Thoracic aorta (tissue), 2 donors: ENCODE data around the gene PDIA6. TPM values are rescaled to one million over a fixed set of nuclear protein-coding genes. Genes with fewer than 3 reads are reported as not detected.

Source experiments
- ATAC-seq: fragments of 150-250 bp; one replicate; pipeline ENCODE4 v1.8.0; 2017; ENCODE audit warnings: low read depth; ENCODE audit not compliant: insufficient number of reproducible peaks, low FRiP score
- DNase-seq: peaks from one replicate; pipeline ENCODE4 v3.0.0-alpha.2; 2020; ENCODE audit warnings: low spot score
- H3K27ac ChIP-seq, 2 donors: fragments of 200-600 bp; sonication (generic); 1 replicate in 1 of 2; 2 replicates in 1 of 2; pipeline ENCODE4 v1.5.1; 2016; ENCODE audit warnings: mild to moderate bottlenecking in 2 of 2, moderate library complexity in 2 of 2
- H3K27me3 ChIP-seq: fragments of 200-600 bp; sonication (generic); replicated peaks from 2 replicates; pipeline ENCODE4 v1.6.0; 2016; ENCODE audit warnings: mild to moderate bottlenecking; ENCODE audit not compliant: insufficient read depth
- H3K36me3 ChIP-seq: fragments of 200-600 bp; sonication (generic); one replicate; pipeline ENCODE4 v1.5.1; 2016
- H3K4me1 ChIP-seq, 2 donors: fragments of 200-600 bp; sonication (generic); 1 replicate in 1 of 2; 2 replicates in 1 of 2; pipeline versions ENCODE4 v1.5.1 to v1.6.0; 2016; ENCODE audit warnings: low read depth in 2 of 2, mild to moderate bottlenecking in 1 of 2; ENCODE audit not compliant: control insufficient read depth in 1 of 2
- H3K4me3 ChIP-seq: fragments of 200-600 bp; sonication (generic); 2 replicates; pipeline ENCODE4 v1.5.1; 2016; ENCODE audit warnings: mild to moderate bottlenecking
- H3K9me3 ChIP-seq: fragments of 200-600 bp; sonication (generic); 2 replicates; pipeline ENCODE4 v1.5.1; 2016
- CTCF ChIP-seq: fragments of 200-600 bp; sonication (generic); IDR thresholded peaks from one replicate; pipeline ENCODE4 v1.5.1; 2019; ENCODE audit warnings: antibody characterized with exemption
- total RNA-seq, 2 donors: library from RNA; depleted of rRNA; stranded (reverse); fragments of >200 nt; gene quantifications; one replicate each; pipeline versions ENCODE4 v1.1.0 to v1.2.3, GENCODE V29; 2016

PDIA6 gene
- total RNA-seq, 2 donors from 2014 or later, result 94.9 to 100 TPM

DNA sequence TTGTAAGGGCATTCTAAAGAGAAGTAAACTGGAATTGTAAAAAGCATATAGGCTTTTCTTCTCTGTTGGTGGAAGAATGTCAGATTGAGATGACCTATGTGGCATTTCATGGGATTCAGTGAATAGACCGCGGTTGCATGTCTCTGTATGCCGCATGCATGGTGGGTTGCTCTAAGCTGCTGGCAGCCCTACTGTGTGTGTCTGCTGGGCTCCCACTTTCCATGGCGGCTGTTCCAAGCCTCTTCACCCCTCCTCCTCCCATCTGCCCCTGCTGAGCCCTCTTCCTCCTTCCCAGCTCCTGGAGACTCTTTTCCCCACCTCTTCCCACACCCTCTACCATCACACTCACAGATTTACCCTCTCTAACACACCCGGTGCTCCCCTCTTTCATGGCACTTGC, 78.6 kb downstream of the PDIA6 start:
- Histone ChIP-seq H3K9me3 (no peaks in the 10 kb centered on the region), H3K36me3 (no peaks in the 10 kb centered on the region)
- no peak for ATAC-seq

GRCh38 chr2:10733566-10733925, 79.0 kb downstream of the PDIA6 start:
- H3K4me3 ChIP-seq, result no peak overlapping the region
- TF ChIP-seq CTCF, result no peak
- H3K9me3 ChIP-seq, result no peaks in the 10 kb centered on the region
- H3K27me3 ChIP-seq, result no peaks in the 10 kb centered on the region
- DNase-seq, result no peak
- no peak for ATAC-seq
- H3K36me3 ChIP-seq, result no peaks in the 10 kb centered on the region
- H3K4me1 ChIP-seq, result no peaks in the 10 kb centered on the region
- H3K27ac ChIP-seq, result no peak overlapping the region

More for the DNA sequence above, 78.6 kb downstream of the PDIA6 start:
- no peak for TF ChIP-seq CTCF
- no peak overlapping the region for H3K4me3 ChIP-seq
- no peaks in the 10 kb centered on the region for H3K4me1 ChIP-seq
- no peaks in the 10 kb centered on the region for H3K27me3 ChIP-seq
- H3K27ac ChIP-seq, result no peak overlapping the region
- no peak for DNase-seq

Other genes with a start within 250 kb of the PDIA6 start
- 10 to 100 TPM; 16.5 to 34.8 TPM for gene NOL10, start 122.8 kb downstream of the PDIA6 start, total RNA-seq
- gene ATP6V1C2, start 91.2 kb downstream of the PDIA6 start, total RNA-seq, result 1 to 10 TPM in 1 of 2 donors, not detected in 1; 5.3 TPM
- not detected for gene KCNF1, start 99.1 kb upstream of the PDIA6 start, total RNA-seq